Fibroblast of pulmonary artery (primary cell): ENCODE data around the gene ITPR2.
"Not testable (repeated sequence)": the region's sequence is repeated elsewhere in the genome, so short reads cannot be mapped to it uniquely, and the experiment has no call there.

Source experiments
- DNase-seq: peaks from one replicate; pipeline ENCODE4 v3.0.0-alpha.2; 2010; ENCODE audit warnings: low read depth
- H3K4me3 ChIP-seq: replicated peaks from 2 replicates; pipeline ENCODE4 v1.5.1; 2011; ENCODE audit warnings: low read depth, mild to moderate bottlenecking, control low read depth, low read length, moderate library complexity
- CTCF ChIP-seq: IDR thresholded peaks from 2 replicates; pipeline ENCODE4 v1.5.1; 2011; ENCODE audit warnings: mild to moderate bottlenecking, control low read depth, low read length, inconsistent platforms; ENCODE audit errors: missing control alignments

ITPR2 gene

GRCh38 chr12:26790645-26790994, 42.4 kb downstream of the ITPR2 start:
- no peak overlapping the region for H3K4me3 ChIP-seq
- no peak for TF ChIP-seq CTCF
- no peak for DNase-seq

- H3K4me3 ChIP-seq = no peak overlapping the region
- no peak for TF ChIP-seq CTCF
- DNase-seq = peak; percentile 59
These were observed 43.0 kb downstream of the ITPR2 start for GRCh38 chr12:26789731-26790644.

GRCh38 chr12:26786865-26787514, 46.0 kb downstream of the ITPR2 start:
- H3K4me3 ChIP-seq = no peak overlapping the region
- TF ChIP-seq CTCF = no peak
- peak; percentile 76 for DNase-seq

- H3K4me3 ChIP-seq = no peak overlapping the region
- no peak for DNase-seq
- no peak for TF ChIP-seq CTCF
These were observed 46.5 kb downstream of the ITPR2 start for GRCh38 chr12:26786491-26786864.

GRCh38 chr12:26783816-26784379, 49.1 kb downstream of the ITPR2 start:
- DNase-seq, H3K4me3 ChIP-seq: not testable (repeated sequence)

GRCh38 chr12:26783131-26783526, 49.9 kb downstream of the ITPR2 start:
- H3K4me3 ChIP-seq = no peak overlapping the region
- no peak for TF ChIP-seq CTCF
- DNase-seq = no peak

- TF ChIP-seq CTCF = no peak
- H3K4me3 ChIP-seq = no peak overlapping the region
- DNase-seq = no peak
These were observed 50.4 kb downstream of the ITPR2 start for GRCh38 chr12:26782372-26783130.

GRCh38 chr12:26780656-26781055, 52.3 kb downstream of the ITPR2 start:
- DNase-seq, H3K4me3 ChIP-seq: not testable (repeated sequence)

- H3K4me3 ChIP-seq, DNase-seq: not testable (repeated sequence)
These were observed 54.7 kb downstream of the ITPR2 start for GRCh38 chr12:26778173-26778775.
